Measurements from ENCODE around the gene TF.

- no peak for TF ChIP-seq CTCF (optimal IDR thresholded peaks at IDR 0.05 in 1 of 3, IDR thresholded peaks at IDR 0.05 in 1 of 3, conservative IDR thresholded peaks at IDR 0.05 in 1 of 3; ENCODE audit: extremely low read depth in 1 of 3, insufficient read depth in 2 of 3, low read length in 3 of 3)
- no peak for TF ChIP-seq EZH2 (IDR thresholded peaks at IDR 0.05; ENCODE audit: low read length)
Observed at GRCh38 chr3:133753779-133754164, 7.6 kb downstream of the TF start.
